Mesenchymal stem cell (in vitro differentiated cells and primary cell): ENCODE data around the gene IPP.

Source experiments
- DNase-seq: peaks from one replicate; pipeline ENCODE4 v3.0.0-alpha.2; 2013
- H2AFZ ChIP-seq: one replicate; pipeline ENCODE4 v1.6.1; 2013; ENCODE audit warnings: low read depth, mild to moderate bottlenecking, control low read depth, inconsistent platforms, low read length, moderate library complexity
- H2AK5ac ChIP-seq: 2 replicates; pipeline ENCODE4 v1.6.1; 2013; ENCODE audit warnings: low read length, moderate library complexity, mild to moderate bottlenecking, inconsistent platforms; ENCODE audit not compliant: severe bottlenecking
- H2BK120ac ChIP-seq: one replicate; pipeline ENCODE4 v1.6.1; 2013; ENCODE audit warnings: low read depth, mild to moderate bottlenecking, inconsistent platforms, low read length, moderate library complexity
- H2BK12ac ChIP-seq, 2 experiments: one replicate each; pipeline ENCODE4 v1.6.1; 2013; ENCODE audit warnings: inconsistent platforms in 2 of 2, low read length in 2 of 2, mild to moderate bottlenecking in 2 of 2, moderate library complexity in 2 of 2, control low read depth in 1 of 2
- H2BK15ac ChIP-seq: one replicate; pipeline ENCODE4 v1.6.1; 2013; ENCODE audit warnings: mild to moderate bottlenecking, low read depth, inconsistent platforms; ENCODE audit not compliant: poor library complexity, severe bottlenecking
- H2BK5ac ChIP-seq: 2 replicates; pipeline ENCODE4 v1.6.1; 2013; ENCODE audit warnings: low read depth, mild to moderate bottlenecking, low read length, control low read depth, inconsistent platforms; ENCODE audit not compliant: poor library complexity, severe bottlenecking
- H3K14ac ChIP-seq, 2 experiments: one replicate each; pipeline ENCODE4 v1.6.1; 2013; ENCODE audit warnings: inconsistent platforms in 2 of 2, low read length in 2 of 2, control low read depth in 1 of 2, mild to moderate bottlenecking in 1 of 2, moderate library complexity in 1 of 2
- H3K18ac ChIP-seq, 2 experiments: one replicate each; pipeline ENCODE4 v1.6.1; 2013; ENCODE audit warnings: inconsistent platforms in 2 of 2, low read length in 2 of 2, control low read depth in 1 of 2, low read depth in 1 of 2, mild to moderate bottlenecking in 1 of 2
- H3K23ac ChIP-seq, 2 experiments: one replicate each; pipeline ENCODE4 v1.6.1; 2013; ENCODE audit warnings: inconsistent platforms in 2 of 2, low read length in 2 of 2, mild to moderate bottlenecking in 2 of 2, moderate library complexity in 2 of 2, control low read depth in 1 of 2
- H3K27ac ChIP-seq: 2 replicates; pipeline ENCODE4 v1.5.1; 2013; ENCODE audit warnings: mild to moderate bottlenecking, moderate library complexity, low read length, control low read depth, inconsistent platforms; ENCODE audit not compliant: poor library complexity, severe bottlenecking
- H3K27me3 ChIP-seq, 2 experiments: 2 replicates each; pipeline versions ENCODE4 v1.6.1 to v1.7.0; 2013; ENCODE audit warnings: low read length in 2 of 2, mild to moderate bottlenecking in 2 of 2, moderate library complexity in 2 of 2, control low read depth in 1 of 2, inconsistent platforms in 1 of 2; ENCODE audit not compliant: control insufficient read depth in 1 of 2, insufficient read depth in 1 of 2
- H3K36me3 ChIP-seq, 2 experiments: 2 replicates each; pipeline versions ENCODE4 v1.6.1 to v1.7.0; 2013; ENCODE audit warnings: low read length in 2 of 2, control low read depth in 1 of 2, inconsistent platforms in 1 of 2, low read depth in 1 of 2, mild to moderate bottlenecking in 1 of 2; ENCODE audit not compliant: insufficient read depth in 2 of 2, control insufficient read depth in 1 of 2
- H3K4ac ChIP-seq, 2 experiments: one replicate each; pipeline ENCODE4 v1.6.1; 2013; ENCODE audit warnings: inconsistent platforms in 2 of 2, low read length in 2 of 2, mild to moderate bottlenecking in 2 of 2, moderate library complexity in 2 of 2, control low read depth in 1 of 2, low read depth in 1 of 2
- H3K4me1 ChIP-seq: 2 replicates; pipeline ENCODE4 v1.6.1; 2013; ENCODE audit warnings: low read depth, low read length, control low read depth; ENCODE audit not compliant: control insufficient read depth, insufficient read depth
- H3K4me2 ChIP-seq: 2 replicates; pipeline ENCODE4 v1.6.1; 2013; ENCODE audit warnings: low read length, mild to moderate bottlenecking, inconsistent platforms; ENCODE audit not compliant: poor library complexity, severe bottlenecking
- H3K4me3 ChIP-seq, 2 experiments: 2 replicates each; pipeline versions ENCODE4 v1.5.1 to v1.7.0; 2013; ENCODE audit warnings: low read length in 2 of 2, mild to moderate bottlenecking in 2 of 2, control low read depth in 1 of 2, low read depth in 1 of 2; ENCODE audit not compliant: insufficient read depth in 1 of 2
- H3K79me1 ChIP-seq: replicated peaks from 2 replicates; pipeline ENCODE4 v1.6.1; 2013; ENCODE audit warnings: mild to moderate bottlenecking, control low read depth, low read length, inconsistent platforms; ENCODE audit not compliant: poor library complexity, severe bottlenecking
- H3K9ac ChIP-seq: 2 replicates; pipeline ENCODE4 v1.7.0; 2013; ENCODE audit warnings: mild to moderate bottlenecking, low read length, moderate library complexity
- H3K9me3 ChIP-seq: 2 replicates; pipeline ENCODE4 v1.7.0; 2013; ENCODE audit warnings: mild to moderate bottlenecking, low read length; ENCODE audit not compliant: control insufficient read depth
- H4K8ac ChIP-seq: one replicate; pipeline ENCODE4 v1.6.1; 2013; ENCODE audit warnings: inconsistent platforms, mild to moderate bottlenecking, low read length, moderate library complexity
- H4K91ac ChIP-seq: one replicate; pipeline ENCODE4 v1.6.1; 2013; ENCODE audit warnings: mild to moderate bottlenecking, low read length, inconsistent platforms
- WGBS: methylation state at CpG from one replicate; pipeline ENCODE4 v1.1.7; 2013; ENCODE audit warnings: mixed read lengths; 5-methylcytosine and 5-hydroxymethylcytosine counted together

Gene IPP

DNA sequence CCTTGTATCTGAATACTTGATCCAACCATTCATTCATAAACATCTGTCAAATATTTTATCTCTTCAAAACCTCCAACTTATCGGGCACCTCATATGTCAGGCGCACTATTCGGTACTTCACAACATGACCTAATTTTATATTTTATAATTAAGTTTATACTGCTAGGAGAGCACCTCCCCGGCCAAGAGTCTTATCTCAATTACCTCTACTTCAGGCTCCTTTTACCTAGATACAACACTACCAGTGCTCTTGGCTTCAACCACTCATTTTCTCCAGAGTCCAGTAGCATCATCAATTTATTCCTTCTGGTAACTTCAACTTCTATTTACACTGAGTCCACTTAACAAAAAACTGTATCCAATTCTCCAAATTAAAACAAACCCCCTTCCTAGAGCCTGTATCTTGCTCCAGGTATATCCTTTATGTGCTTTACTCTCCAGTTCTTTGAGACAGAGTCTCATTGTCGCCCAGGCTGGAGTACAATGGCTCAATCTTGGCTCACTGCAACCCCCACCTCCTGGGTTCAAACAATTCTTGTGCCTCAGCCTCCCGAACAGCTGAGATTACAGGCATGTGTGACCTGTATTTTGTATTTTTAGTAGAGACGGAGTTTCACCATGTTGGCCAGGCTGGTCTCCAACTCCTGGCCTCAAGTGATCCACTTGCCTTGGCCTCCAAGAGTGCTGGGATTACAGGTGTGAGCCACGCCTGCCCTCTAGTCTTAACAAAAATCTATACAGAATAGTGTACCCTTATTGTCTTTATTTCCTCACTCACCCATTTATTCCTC is 82.9 kb downstream of the IPP start:
- Histone ChIP-seq H3K4me1 (peaks cover 4% of the 10 kb centered on the region), H2BK5ac (no peak overlapping the region), H3K23ac (no peak overlapping the region), H2BK120ac (no peak overlapping the region), H3K4ac (no peak overlapping the region), H4K8ac (no peak overlapping the region), H4K91ac (no peak overlapping the region), H3K9me3 (no peaks in the 10 kb centered on the region), H2AFZ (no peak overlapping the region), H2BK15ac (no peak overlapping the region), H2AK5ac (no peak overlapping the region), H3K14ac (no peak overlapping the region), H3K27me3 (no peaks in the 10 kb centered on the region), H3K18ac (no peak overlapping the region), H3K4me2 (no peak overlapping the region), H3K36me3 (peaks cover 5 to 9% of the 10 kb centered on the region in 2 experiments), H3K27ac (no peak overlapping the region), H3K9ac (no peak overlapping the region), H2BK12ac (no peak overlapping the region), H3K4me3 (no peak overlapping the region), H3K79me1 (no peaks in the 10 kb centered on the region)
- no peak for DNase-seq
- WGBS = over 99% methylated on average over 6 of the region's 8 CpGs

DNA sequence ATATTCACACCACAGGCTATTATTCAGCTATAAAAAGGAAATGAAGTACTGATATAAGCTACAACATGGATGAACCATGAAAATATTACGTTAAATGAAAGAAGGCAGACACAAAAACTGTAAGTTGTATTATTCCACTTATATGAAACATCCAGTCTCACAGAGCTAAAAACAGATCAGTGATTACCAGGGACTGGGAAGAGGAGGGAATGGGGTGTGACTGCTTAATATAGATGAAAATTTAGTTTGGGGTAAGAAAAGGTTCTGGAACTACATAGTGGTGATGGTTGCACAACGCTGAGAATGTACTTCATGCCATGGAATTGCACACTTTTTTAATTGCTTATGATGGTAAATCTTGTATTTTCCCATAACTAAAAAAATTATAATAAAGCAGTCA is 83.6 kb downstream of the IPP start:
- Histone ChIP-seq H3K79me1 (no peaks in the 10 kb centered on the region), H2BK120ac (no peak overlapping the region), H3K9me3 (no peaks in the 10 kb centered on the region), H3K4ac (no peak overlapping the region), H2BK5ac (no peak overlapping the region), H3K23ac (no peak overlapping the region), H4K8ac (no peak overlapping the region), H2AFZ (no peak overlapping the region), H2AK5ac (no peak overlapping the region), H2BK12ac (no peak overlapping the region), H2BK15ac (no peak overlapping the region), H3K36me3 (peaks cover 4 to 9% of the 10 kb centered on the region in 2 experiments), H3K18ac (no peak overlapping the region), H3K14ac (no peak overlapping the region), H3K27me3 (no peaks in the 10 kb centered on the region), H3K27ac (no peak overlapping the region), H3K4me2 (no peak overlapping the region), H3K9ac (no peak overlapping the region), H3K4me3 (no peak overlapping the region), H3K4me1 (peaks cover 4% of the 10 kb centered on the region), H4K91ac (no peak overlapping the region)
- no CpG with 5 or more reads among the region's 2 CpGs for WGBS
- DNase-seq = no peak

DNA sequence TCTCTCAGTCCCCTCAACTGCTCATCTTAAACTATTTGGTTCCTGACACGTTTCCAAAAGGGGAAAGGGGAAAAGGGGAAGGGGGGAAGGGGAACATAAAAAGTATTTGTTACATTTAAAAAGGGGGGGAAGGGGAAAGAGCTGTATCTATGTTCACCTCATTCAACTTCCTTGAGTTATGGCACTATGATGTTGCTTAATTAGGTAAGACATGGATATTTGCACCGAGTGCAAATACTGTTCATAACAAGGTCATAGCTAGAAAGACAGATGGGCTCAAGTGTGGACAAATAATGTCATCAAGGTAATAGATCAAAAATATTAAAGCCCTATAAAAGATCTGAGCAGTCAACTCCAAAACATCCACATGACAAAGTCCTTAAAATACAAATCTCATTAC is 90.1 kb downstream of the IPP start:
- no peaks in the 10 kb centered on the region for H3K4me1 ChIP-seq
- H3K79me1 ChIP-seq = peaks cover 22% of the 10 kb centered on the region
- H2BK120ac ChIP-seq = no peak overlapping the region
- H3K14ac ChIP-seq = no peak overlapping the region
- no peak overlapping the region for H3K27ac ChIP-seq
- DNase-seq = no peak
- H3K4ac ChIP-seq = no peak overlapping the region
- no peak overlapping the region for H2BK12ac ChIP-seq
- H3K18ac ChIP-seq = no peak overlapping the region
- no peaks in the 10 kb centered on the region for H3K27me3 ChIP-seq
- H3K36me3 ChIP-seq = peaks cover 35 to 64% of the 10 kb centered on the region in 2 experiments
- H3K23ac ChIP-seq = no peak overlapping the region
- WGBS = 92% methylated on average over 1 of the region's 2 CpGs
- no peak overlapping the region for H3K9ac ChIP-seq
- H3K9me3 ChIP-seq = no peaks in the 10 kb centered on the region
- no peak overlapping the region for H2BK5ac ChIP-seq
- no peak overlapping the region for H2AK5ac ChIP-seq
- no peak overlapping the region for H2BK15ac ChIP-seq
- H4K8ac ChIP-seq = no peak overlapping the region
- no peak overlapping the region for H3K4me2 ChIP-seq
- no peak overlapping the region for H2AFZ ChIP-seq
- no peak overlapping the region for H4K91ac ChIP-seq
- no peak overlapping the region for H3K4me3 ChIP-seq

DNA sequence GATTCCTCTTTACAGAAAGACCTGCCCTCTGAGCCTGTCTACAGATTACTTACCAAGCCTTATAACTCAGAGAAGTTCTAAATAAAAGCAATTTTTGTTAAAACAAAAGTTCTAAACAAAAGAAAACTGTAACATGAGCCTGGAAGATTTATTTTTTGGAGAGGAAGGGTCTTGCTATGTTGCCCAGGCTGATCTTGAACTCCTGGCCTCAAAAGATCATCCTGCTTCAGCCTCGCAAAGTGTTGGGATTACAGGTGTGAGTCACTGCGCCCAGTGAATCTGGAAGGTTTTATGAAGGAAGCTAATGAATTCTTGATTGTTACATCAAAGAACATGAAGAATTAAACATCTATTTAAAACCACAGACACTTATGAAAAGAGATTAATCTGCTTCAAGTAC is 91.2 kb downstream of the IPP start:
- no peak overlapping the region for H3K4ac ChIP-seq
- H3K79me1 ChIP-seq = peaks cover 28% of the 10 kb centered on the region
- no peaks in the 10 kb centered on the region for H3K9me3 ChIP-seq
- DNase-seq = no peak
- H4K8ac ChIP-seq = no peak overlapping the region
- no peak overlapping the region for H3K23ac ChIP-seq
- no peak overlapping the region for H4K91ac ChIP-seq
- no peak overlapping the region for H2AFZ ChIP-seq
- peaks cover 36 to 75% of the 10 kb centered on the region in 2 experiments for H3K36me3 ChIP-seq
- no peak overlapping the region for H3K4me2 ChIP-seq
- H3K9ac ChIP-seq = no peak overlapping the region
- no peak overlapping the region for H3K14ac ChIP-seq
- H2AK5ac ChIP-seq = no peak overlapping the region
- no peak overlapping the region for H3K27ac ChIP-seq
- H3K4me3 ChIP-seq = no peak overlapping the region
- H2BK12ac ChIP-seq = no peak overlapping the region
- no peak overlapping the region for H2BK5ac ChIP-seq
- H3K18ac ChIP-seq = no peak overlapping the region
- 100% methylated on average over 1 of the region's 2 CpGs for WGBS
- H2BK120ac ChIP-seq = no peak overlapping the region
- H2BK15ac ChIP-seq = no peak overlapping the region
- H3K27me3 ChIP-seq = no peaks in the 10 kb centered on the region
- H3K4me1 ChIP-seq = no peaks in the 10 kb centered on the region
